IPS DF 4.7 (cell line): ENCODE results near the gene PRDM16.

Source experiments
- DNase-seq: peaks from one replicate; pipeline ENCODE4 v3.0.0-alpha.2; 2013; ENCODE audit warnings: low spot score; ENCODE audit errors: extremely low read depth

The PRDM16 gene

GRCh38 chr1:3140437-3140836 is 71.4 kb downstream of the PRDM16 start:
- no peak for DNase-seq

DNA sequence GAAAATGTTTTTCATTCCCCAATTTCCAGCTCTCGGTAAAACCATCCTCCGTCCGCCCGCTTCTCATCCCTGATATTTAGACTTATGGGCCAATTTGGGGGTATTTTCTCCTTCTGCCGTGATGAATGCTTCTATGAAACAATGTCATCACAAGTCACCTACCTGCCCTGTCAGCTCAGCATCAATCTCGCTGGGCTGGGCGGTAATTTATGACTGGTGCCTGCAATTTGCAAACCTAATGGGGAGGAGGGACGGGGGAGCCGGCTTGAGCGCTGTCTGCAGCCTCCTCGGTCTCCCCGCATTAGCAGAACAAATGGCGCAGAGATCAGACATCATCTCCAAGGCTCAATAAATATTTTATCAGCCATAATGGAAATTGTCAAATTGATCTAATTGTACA is 72.1 kb downstream of the PRDM16 start:
- no peak for DNase-seq

DNA sequence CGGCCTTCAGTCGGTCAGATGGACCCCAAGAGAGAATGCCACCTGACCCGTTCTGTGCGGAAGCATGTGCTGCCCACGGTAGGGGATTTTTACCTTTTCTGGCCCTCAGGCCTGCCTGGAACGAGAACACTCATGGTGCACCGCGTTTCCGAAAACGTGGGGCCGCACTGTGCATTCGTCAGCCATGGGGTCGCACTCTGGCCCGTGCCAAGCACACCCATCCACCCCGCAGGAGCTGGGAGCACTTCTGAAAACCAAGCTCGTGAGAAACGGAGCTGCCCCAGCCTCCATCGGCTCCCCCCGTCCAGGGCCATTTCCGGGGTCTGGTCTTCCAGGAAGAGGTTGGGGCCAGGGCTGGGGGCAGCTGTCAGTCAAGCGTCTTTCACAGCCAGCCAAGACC is 72.8 kb downstream of the PRDM16 start:
- no peak for DNase-seq

- no peak for DNase-seq
These were observed 73.2 kb downstream of the PRDM16 start for GRCh38 chr1:3142236-3142635.

DNA sequence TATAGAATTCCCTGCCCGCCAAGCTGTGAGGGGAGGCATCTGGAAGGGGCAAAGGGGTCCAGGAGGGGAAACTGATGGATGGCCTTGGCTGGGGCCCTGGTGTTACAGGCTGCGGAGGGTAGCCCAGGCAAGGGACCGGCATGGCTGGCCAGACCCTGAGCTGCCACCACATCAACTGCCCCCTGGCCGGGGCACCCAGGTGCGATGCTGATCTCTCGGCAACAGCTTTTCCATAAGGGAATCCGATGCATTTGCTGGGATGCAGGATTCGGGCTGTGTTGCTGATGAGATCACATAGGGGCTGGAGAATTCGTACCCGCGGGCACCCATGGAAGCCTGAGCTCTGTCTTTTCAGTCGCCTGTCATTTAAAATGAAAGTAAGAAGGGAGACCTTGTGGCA is 73.7 kb downstream of the PRDM16 start:
- no peak for DNase-seq

- no peak for DNase-seq
These were observed 76.7 kb downstream of the PRDM16 start for GRCh38 chr1:3145532-3146325.

DNA sequence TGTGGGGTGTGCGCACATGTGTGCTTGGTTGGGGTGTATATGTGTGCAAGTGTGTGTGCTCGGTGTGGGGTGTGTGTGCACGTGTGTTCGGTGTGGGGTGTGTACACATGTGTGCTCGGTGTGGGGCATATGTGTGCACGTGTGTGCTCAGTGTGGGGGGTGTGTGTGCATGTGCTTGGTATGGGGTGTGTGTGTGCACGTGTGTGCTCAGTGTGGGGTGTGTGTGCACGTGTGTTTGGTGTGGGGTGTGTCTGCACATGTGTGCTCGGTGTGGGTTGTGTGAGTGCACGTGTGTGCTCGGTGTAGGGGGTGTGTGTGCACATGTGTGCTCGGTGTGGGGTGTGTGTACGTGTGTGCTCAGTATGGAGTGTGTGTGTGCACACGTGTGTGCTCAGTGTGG is 77.5 kb downstream of the PRDM16 start:
- no peak for DNase-seq

GRCh38 chr1:3146907-3147306 is 77.9 kb downstream of the PRDM16 start:
- no peak for DNase-seq

- DNase-seq = no peak
These were observed 79.2 kb downstream of the PRDM16 start for GRCh38 chr1:3148171-3148570.

- no peak for DNase-seq
These were observed 80.3 kb downstream of the PRDM16 start for GRCh38 chr1:3149277-3149676.

- no peak for DNase-seq
These were observed 82.5 kb downstream of the PRDM16 start for GRCh38 chr1:3151456-3151855.

- DNase-seq = no peak
These were observed 83.1 kb downstream of the PRDM16 start for GRCh38 chr1:3152143-3152542.

GRCh38 chr1:3153197-3153596 is 84.2 kb downstream of the PRDM16 start:
- DNase-seq = no peak

DNA sequence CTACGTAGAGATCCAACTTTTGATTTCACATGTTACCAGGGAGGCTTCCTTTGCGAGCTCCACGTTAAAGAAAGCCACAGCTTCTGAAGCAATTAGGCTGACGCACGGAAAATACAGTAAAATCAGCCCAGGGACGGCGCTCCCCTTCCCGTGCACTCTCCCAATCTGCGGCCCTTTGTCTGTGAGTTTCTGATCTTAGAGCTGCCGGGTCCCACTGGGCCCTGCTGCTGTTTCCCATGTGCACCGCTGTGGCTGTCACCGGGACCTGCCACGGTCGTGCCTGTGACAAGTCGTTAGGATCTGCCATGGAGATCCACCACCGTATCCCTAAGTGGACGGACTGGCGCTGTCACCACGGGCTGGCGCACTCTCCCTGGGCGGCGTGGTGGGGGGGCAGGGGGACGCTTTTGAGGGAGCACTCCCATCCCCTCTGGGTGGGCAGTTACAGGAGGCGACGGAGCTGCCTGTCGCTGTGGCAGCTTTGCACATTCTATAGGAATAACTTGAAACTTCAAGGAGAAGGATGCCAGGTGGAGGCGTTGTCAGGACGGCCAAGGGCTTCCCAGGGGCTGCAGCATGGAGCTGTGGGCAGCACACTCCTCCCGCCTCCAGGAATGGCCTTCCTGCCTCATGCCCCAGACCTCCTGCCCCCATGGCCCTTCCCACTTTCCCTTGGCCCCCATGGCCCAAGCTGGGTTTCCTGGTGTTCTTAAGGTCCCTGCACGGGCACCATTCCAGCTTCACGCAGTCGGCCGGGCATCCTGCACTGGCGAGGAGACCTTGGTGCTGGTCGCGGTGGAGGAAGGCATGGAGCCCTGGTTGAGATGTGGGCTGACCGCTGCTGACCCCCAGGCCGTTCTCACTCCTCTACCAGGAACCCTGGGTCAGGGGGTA is 85.1 kb downstream of the PRDM16 start:
- DNase-seq = no peak

- DNase-seq = no peak
These were observed 86.3 kb downstream of the PRDM16 start for GRCh38 chr1:3155056-3155925.

- no peak for DNase-seq
These were observed 86.9 kb downstream of the PRDM16 start for GRCh38 chr1:3155926-3156220.

- DNase-seq = no peak
These were observed 87.9 kb downstream of the PRDM16 start for GRCh38 chr1:3156936-3157335.

GRCh38 chr1:3158347-3158746 is 89.3 kb downstream of the PRDM16 start:
- no peak for DNase-seq

- DNase-seq = no peak
These were observed 90.1 kb downstream of the PRDM16 start for GRCh38 chr1:3159121-3159520.

DNA sequence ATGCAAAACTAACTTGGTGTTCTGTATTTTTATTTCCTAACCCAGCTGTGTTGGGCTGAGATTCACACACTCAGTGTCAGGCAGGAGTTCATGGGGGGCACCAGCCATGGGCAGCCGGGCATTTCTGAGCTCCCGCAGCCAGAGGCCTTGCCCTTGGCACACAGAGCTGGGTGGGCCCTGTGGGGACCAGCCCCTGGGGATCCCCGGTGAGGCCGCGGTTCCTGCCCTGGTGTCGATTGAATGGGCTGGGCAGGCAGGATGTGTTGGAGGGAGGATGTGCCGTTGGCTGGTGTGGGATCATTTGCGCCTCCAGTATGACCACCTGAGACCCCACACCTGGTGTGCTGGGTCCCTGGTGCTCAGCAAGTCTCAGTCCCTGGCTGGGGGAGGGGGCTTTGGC is 91.0 kb downstream of the PRDM16 start:
- DNase-seq = no peak

DNA sequence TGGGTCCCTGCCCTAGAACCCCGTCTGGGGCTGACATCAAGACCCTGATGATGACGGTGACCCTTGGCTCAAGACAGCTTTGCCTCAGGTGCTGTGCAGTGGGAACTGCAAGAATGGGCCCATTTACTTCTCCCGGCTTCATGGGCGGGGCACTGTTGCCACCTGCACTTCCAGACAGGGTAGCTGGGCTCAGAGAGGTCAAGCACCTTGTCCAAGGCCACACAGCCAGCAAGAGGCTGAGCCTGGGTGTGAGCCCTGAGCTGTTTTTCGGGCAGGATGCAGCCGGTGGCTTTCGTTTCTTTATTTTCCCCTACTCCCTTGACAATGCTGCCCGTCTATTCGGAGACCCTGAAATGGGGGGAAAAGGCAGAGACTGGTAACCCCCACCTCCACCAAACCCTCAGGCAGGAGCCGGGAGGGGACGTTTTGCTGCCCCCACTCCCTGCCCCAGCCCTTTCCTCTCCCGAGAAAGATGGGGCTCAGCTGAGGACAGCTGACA is 91.7 kb downstream of the PRDM16 start:
- no peak for DNase-seq
